SK-N-SH (cell line): Measurements from ENCODE around the gene MED27. TPM values are rescaled to one million over a fixed set of nuclear protein-coding genes. Genes with fewer than 3 reads are reported as not detected.

Source experiments
- CTCF ChIA-PET: fragments of 300-600, 350-600 bp; formaldehyde crosslinking; extraction: SDS; loops from one replicate; lab custom pipeline; 2021; lab: Yijun Ruan, JAX
- POLR2A ChIA-PET: fragments of 350-600 bp; sonication (Branson Sonifier 250); formaldehyde crosslinking; extraction: SDS; loops from one replicate; lab custom pipeline; 2020; ENCODE audit warnings: antibody characterized with exemption, inconsistent platforms; lab: Yijun Ruan, JAX
- DNase-seq: peaks from one replicate; pipeline ENCODE4 v3.0.0; 2012
- H2AFZ ChIP-seq: fragments of 200-600 bp; sonication (generic); 2 replicates; pipeline ENCODE4 v1.8.1; 2016; ENCODE audit warnings: antibody characterized with exemption, mild to moderate bottlenecking, low read depth
- H3F3A ChIP-seq: fragments of 200-600 bp; sonication (generic); replicated peaks from 2 replicates; pipeline ENCODE3; 2016; ENCODE audit warnings: antibody characterized with exemption, mild to moderate bottlenecking; ENCODE audit not compliant: insufficient read depth
- H3K27ac ChIP-seq, 2 experiments: fragments of 200-500 bp in 1 of 2; fragments of 200-600 bp in 1 of 2; sonication (Bioruptor generic) in 1 of 2; sonication (generic), shearing (Covaris generic) in 1 of 2; 2 replicates each; pipeline versions ENCODE4 v1.5.1 to v1.6.1; 2014 to 2016; ENCODE audit warnings: low read depth in 2 of 2, inconsistent platforms in 1 of 2, low read length in 1 of 2, mild to moderate bottlenecking in 1 of 2, mixed read lengths in 1 of 2
- H3K27me3 ChIP-seq: fragments of 200-600 bp; sonication (generic), shearing (Covaris generic); 2 replicates; pipeline ENCODE4 v1.6.1; 2016; ENCODE audit warnings: mixed run types; ENCODE audit not compliant: insufficient read depth
- H3K36me3 ChIP-seq, 2 experiments: fragments of 200-500 bp in 1 of 2; fragments of 200-600 bp in 1 of 2; sonication (Bioruptor generic) in 1 of 2; sonication (generic) in 1 of 2; replicated peaks in 1 of 2; 2 replicates each; pipeline versions ENCODE3 to v1.5.1; 2014 to 2016; ENCODE audit warnings: low read length in 1 of 2, mild to moderate bottlenecking in 1 of 2; ENCODE audit not compliant: insufficient read depth in 2 of 2, control insufficient read depth in 1 of 2
- H3K4me1 ChIP-seq, 2 experiments: fragments of 200-500 bp in 1 of 2; fragments of 200-600 bp in 1 of 2; sonication (Bioruptor generic) in 1 of 2; sonication (generic), shearing (Covaris generic) in 1 of 2; 2 replicates each; pipeline versions ENCODE4 v1.5.1 to v1.6.1; 2014 to 2016; ENCODE audit warnings: low read depth in 1 of 2, low read length in 1 of 2, mixed run types in 1 of 2; ENCODE audit not compliant: insufficient read depth in 2 of 2, control insufficient read depth in 1 of 2
- H3K4me2 ChIP-seq: fragments of 200-600 bp; sonication (generic), shearing (Covaris generic); 2 replicates; pipeline ENCODE4 v1.6.1; 2017; ENCODE audit warnings: mixed run types
- H3K4me3 ChIP-seq, 2 experiments: fragments of 200-500 bp in 1 of 2; fragments of 200-600 bp in 1 of 2; sonication (Bioruptor generic) in 1 of 2; sonication (generic), shearing (Covaris generic) in 1 of 2; 2 replicates each; pipeline versions ENCODE4 v1.5.1 to v1.8.1; 2014 to 2016; ENCODE audit warnings: low read depth in 2 of 2, inconsistent platforms in 1 of 2, low read length in 1 of 2, mild to moderate bottlenecking in 1 of 2, mixed read lengths in 1 of 2, moderate library complexity in 1 of 2
- H3K79me2 ChIP-seq: fragments of 200-600 bp; sonication (generic); 2 replicates; pipeline ENCODE4 v1.8.1; 2017; ENCODE audit warnings: mild to moderate bottlenecking; ENCODE audit not compliant: insufficient read depth
- H3K9ac ChIP-seq: fragments of 200-600 bp; sonication (generic); 2 replicates; pipeline ENCODE4 v1.6.1; 2017; ENCODE audit warnings: mixed run types
- H3K9me2 ChIP-seq: fragments of 200-600 bp; sonication (generic); 2 replicates; pipeline ENCODE4 v1.6.1; 2017; ENCODE audit warnings: mixed run types
- H3K9me3 ChIP-seq: fragments of 200-600 bp; sonication (generic); 2 replicates; pipeline ENCODE4 v1.6.1; 2017; ENCODE audit warnings: mixed run types, mild to moderate bottlenecking, moderate library complexity
- H4K20me1 ChIP-seq: fragments of 200-600 bp; sonication (generic); 2 replicates; pipeline ENCODE4 v1.6.1; 2017; ENCODE audit warnings: mild to moderate bottlenecking, mixed run types; ENCODE audit not compliant: insufficient read depth
- CTCF ChIP-seq: fragments of 200-600 bp; sonication (generic); IDR thresholded peaks from 2 replicates; pipeline ENCODE4 v1.6.1; 2017; ENCODE audit warnings: antibody characterized with exemption, mild to moderate bottlenecking, moderate library complexity
- EP300 ChIP-seq, 2 experiments: IDR thresholded peaks; 2 replicates each; pipeline versions ENCODE4 v1.4.0 to v1.6.1; 2012; ENCODE audit warnings: borderline replicate concordance in 1 of 2, low read depth in 1 of 2, low read length in 1 of 2
- FOSL2 ChIP-seq: IDR thresholded peaks from 2 replicates; pipeline ENCODE4 v1.4.0; 2012; ENCODE audit warnings: low read depth, mild to moderate bottlenecking, moderate library complexity, borderline replicate concordance
- GABPA ChIP-seq: IDR thresholded peaks from 2 replicates; pipeline ENCODE4 v1.4.0; 2012; ENCODE audit warnings: low read depth, mild to moderate bottlenecking
- PBX3 ChIP-seq: IDR thresholded peaks from 2 replicates; pipeline ENCODE4; 2012
- POLR2AphosphoS5 ChIP-seq: IDR thresholded peaks from 2 replicates; pipeline ENCODE4 v1.6.1; 2012; ENCODE audit warnings: low read depth, low read length
- RAD21 ChIP-seq: IDR thresholded peaks from 2 replicates; pipeline ENCODE4 v1.6.1; 2012; ENCODE audit warnings: mild to moderate bottlenecking, low read length
- RFX5 ChIP-seq: IDR thresholded peaks from 2 replicates; pipeline ENCODE4 v1.6.1; 2012; ENCODE audit warnings: mild to moderate bottlenecking, improper control_type of control experiment, low read length
- SMC3 ChIP-seq: IDR thresholded peaks from 2 replicates; pipeline ENCODE4 v1.6.1; 2012; ENCODE audit warnings: low read depth, low read length, improper control_type of control experiment
- TAF1 ChIP-seq: IDR thresholded peaks from 2 replicates; pipeline ENCODE4 v1.6.1; 2012; ENCODE audit warnings: low read depth, mild to moderate bottlenecking, low read length, moderate library complexity, borderline replicate concordance
- TCF12 ChIP-seq: IDR thresholded peaks from 2 replicates; pipeline ENCODE4 v1.4.0; 2012
- USF1 ChIP-seq: IDR thresholded peaks from 2 replicates; pipeline ENCODE4 v1.4.0; 2012; ENCODE audit warnings: low read depth, borderline replicate concordance
- USF2 ChIP-seq: fragments of 150-350 bp; IDR thresholded peaks from 2 replicates; pipeline ENCODE4 v1.6.1; 2017; ENCODE audit warnings: antibody characterized with exemption, low read length, low read depth, borderline replicate concordance
- WGBS: methylation state at CpG from one replicate; pipeline ENCODE4 v1.1.6; 2017; ENCODE audit warnings: low lambda C conversion rate; 5-methylcytosine and 5-hydroxymethylcytosine counted together
- polyA plus RNA-seq, 3 experiments: library from polyadenylated mRNA; depleted of rRNA; stranded (reverse); fragments of >200 nt; gene quantifications; 2 replicates each; pipeline ENCODE4 v1.2.3, GENCODE V29; 2012

Gene MED27
- polyA plus RNA-seq, 1 of the 3 experiments (the other 2 are of a cell fraction), result 35.0 TPM

GRCh38 chr9:131837836-131838235, 241.8 kb downstream of the MED27 start:
- ChIA-PET CTCF (interaction anchor here (0.7 to 3.5 kb wide), 14 partner anchors 16 to 398 kb away, joined by 3 to 17 read pairs (median 3); no protein-coding TSS in a partner anchor), POLR2A (no interaction called here)
- no peak overlapping the region for H3K4me3 ChIP-seq
- no peak for TF ChIP-seq PBX3
- TF ChIP-seq FOSL2, result no peak
- TF ChIP-seq USF2, result no peak
- no peak for TF ChIP-seq TCF12
- no peak for TF ChIP-seq POLR2AphosphoS5
- TF ChIP-seq GABPA, result no peak
- no peak for TF ChIP-seq EP300 (IDR thresholded peaks at IDR 0.05; ENCODE audit: borderline replicate concordance in 1 of 2, low read depth in 1 of 2, low read length in 1 of 2)
- no peak for TF ChIP-seq USF1
- no peak overlapping the region for H2AFZ ChIP-seq
- H4K20me1 ChIP-seq, result no peaks in the 10 kb centered on the region
- no peaks in the 10 kb centered on the region for H3K79me2 ChIP-seq
- no peak overlapping the region for H3K9ac ChIP-seq
- no peaks in the 10 kb centered on the region for H3K9me3 ChIP-seq
- H3K4me1 ChIP-seq, result no peaks in the 10 kb centered on the region; a peak in 1 of 4 replicates
- H3F3A ChIP-seq, result no peaks in the 10 kb centered on the region
- no peak for DNase-seq
- no peaks in the 10 kb centered on the region for H3K9me2 ChIP-seq
- no peak overlapping the region for H3K27ac ChIP-seq
- 73% methylated on average over 9 of the region's 10 CpGs for WGBS
- H3K4me2 ChIP-seq, result no peak overlapping the region
- no peaks in the 10 kb centered on the region for H3K27me3 ChIP-seq
- no peaks in the 10 kb centered on the region for H3K36me3 ChIP-seq

- POLR2A ChIA-PET, result no interaction called here
- no peak overlapping the region for H3K4me2 ChIP-seq
- no peak overlapping the region for H3K4me3 ChIP-seq
- H3K9me3 ChIP-seq, result no peaks in the 10 kb centered on the region
- no peak overlapping the region for H2AFZ ChIP-seq
- H3K27me3 ChIP-seq, result no peaks in the 10 kb centered on the region
- no peaks in the 10 kb centered on the region for H3K79me2 ChIP-seq
- CTCF ChIA-PET, result interaction anchor here (0.7 to 3.5 kb wide), 12 partner anchors 16 to 399 kb away, joined by 3 to 17 read pairs (median 3); no protein-coding TSS in a partner anchor
- no peak overlapping the region for H3K27ac ChIP-seq
- H3K9me2 ChIP-seq, result no peaks in the 10 kb centered on the region
- no peaks in the 10 kb centered on the region for H3K36me3 ChIP-seq
- peak; percentile 85 for DNase-seq
- peak; percentile 37; the same call in 1 of the 2 replicates for TF ChIP-seq SMC3
- TF ChIP-seq CTCF, result peak; percentile 22; the same call in 1 of the 2 replicates
- TF ChIP-seq TAF1, result no peak
- TF ChIP-seq RAD21, result peak; percentile 68
- TF ChIP-seq RFX5, result no peak
- 63% methylated on average over 6 of the region's 10 CpGs for WGBS
- H4K20me1 ChIP-seq, result no peaks in the 10 kb centered on the region
- no peak overlapping the region for H3K9ac ChIP-seq
- H3K4me1 ChIP-seq, result no peaks in the 10 kb centered on the region; a peak in 1 of 4 replicates
- H3F3A ChIP-seq, result no peaks in the 10 kb centered on the region
Measured at GRCh38 chr9:131837316-131837715, 242.4 kb downstream of the MED27 start.
